ENCODE measurements around the gene ART4. TPM values are rescaled to one million over a fixed set of nuclear protein-coding genes. Genes with fewer than 3 reads are reported as not detected.

The ART4 gene
- total RNA-seq, 1 experiment from 2014 or later, result not detected

DNA sequence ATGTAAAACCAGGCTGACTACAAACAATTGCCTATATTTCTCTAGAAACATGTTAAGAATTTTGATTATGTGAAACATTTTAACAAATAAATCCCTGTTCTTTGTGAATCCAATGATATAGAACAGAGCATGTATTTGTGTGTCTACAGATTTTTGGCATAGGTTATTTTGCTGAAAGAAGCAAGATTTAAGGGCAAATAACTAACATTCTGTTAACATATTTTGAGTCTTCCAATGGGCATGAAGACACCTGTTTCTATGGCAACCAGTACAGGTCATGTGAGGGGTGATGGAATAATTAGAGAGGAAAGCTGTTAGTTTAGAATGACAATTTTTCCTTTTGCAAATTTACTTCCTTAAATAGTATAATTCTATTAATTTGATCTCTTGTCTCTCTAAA, 8.8 kb downstream of the ART4 start:
- Mint-ChIP-seq H3K4me3 (ENCODE audit: low read depth, unreplicated experiment) (no peak overlapping the region), H3K4me1 (ENCODE audit: low read depth, unreplicated experiment) (peaks cover 6% of the 10 kb centered on the region), H3K36me3 (ENCODE audit: insufficient read depth, unreplicated experiment) (no peaks in the 10 kb centered on the region), H3K9me3 (ENCODE audit: low read depth, unreplicated experiment) (peaks cover 3% of the 10 kb centered on the region), H3K27me3 (ENCODE audit: unreplicated experiment) (no peaks in the 10 kb centered on the region), H3K27ac (ENCODE audit: unreplicated experiment) (no peak overlapping the region)
- CTCF ChIA-PET, result no interaction called here
- intact Hi-C loops (cut with micrococcal nuclease; ENCODE audit: unreplicated experiment), result no loop called here
- BruUV-seq (replicated peaks), result no TSS peak
- no peak for TF ChIP-seq CTCF (IDR thresholded peaks at IDR 0.05; ENCODE audit: unreplicated experiment)
- no peak for DNase-seq

DNA sequence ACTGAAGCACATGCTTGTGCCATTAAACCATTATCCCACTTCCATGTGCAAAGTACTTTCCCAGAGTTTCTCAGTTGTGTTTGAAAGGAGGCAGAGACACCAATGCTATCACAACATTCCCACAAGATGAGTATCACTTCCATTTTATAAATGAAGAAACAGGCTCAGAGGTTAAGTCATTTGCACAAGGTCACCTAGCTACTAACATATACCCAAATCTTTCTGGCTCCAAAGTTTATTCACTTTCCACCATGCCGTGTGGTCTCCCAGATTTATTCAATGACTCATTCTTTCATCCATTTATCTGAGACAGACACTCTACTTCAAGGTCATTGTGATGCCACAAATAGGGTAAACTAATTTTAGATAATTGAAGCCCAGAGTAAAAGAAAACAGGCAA, 9.4 kb downstream of the ART4 start:
- CTCF ChIA-PET, result no interaction called here
- Mint-ChIP-seq H3K27ac (ENCODE audit: unreplicated experiment) (no peak overlapping the region), H3K27me3 (ENCODE audit: unreplicated experiment) (no peaks in the 10 kb centered on the region), H3K36me3 (ENCODE audit: insufficient read depth, unreplicated experiment) (no peaks in the 10 kb centered on the region), H3K4me1 (ENCODE audit: low read depth, unreplicated experiment) (peaks cover 6% of the 10 kb centered on the region), H3K9me3 (ENCODE audit: low read depth, unreplicated experiment) (peaks cover 3% of the 10 kb centered on the region), H3K4me3 (ENCODE audit: low read depth, unreplicated experiment) (no peak overlapping the region)
- TF ChIP-seq CTCF (IDR thresholded peaks at IDR 0.05; ENCODE audit: unreplicated experiment), result no peak
- no peak for DNase-seq
- BruUV-seq (replicated peaks), result no TSS peak
- intact Hi-C loops (cut with micrococcal nuclease; ENCODE audit: unreplicated experiment), result no loop called here

DNA sequence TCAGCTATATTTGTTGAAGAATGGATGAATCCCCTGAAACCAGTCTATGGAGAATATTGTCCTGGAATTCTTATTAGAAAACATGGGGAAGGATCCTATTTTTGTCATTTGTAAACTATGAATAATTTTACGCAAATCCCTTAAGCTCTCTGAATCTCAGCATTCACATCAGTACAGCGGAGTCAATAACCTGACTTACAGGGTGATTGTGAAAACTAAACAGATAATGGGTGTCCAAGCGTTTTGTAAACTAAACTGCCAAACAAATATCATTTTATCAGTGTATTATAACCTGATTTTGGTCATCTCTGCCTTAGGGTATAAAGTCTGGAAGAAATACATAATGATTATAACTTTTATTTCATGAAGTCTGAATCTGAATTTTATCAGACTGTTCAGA, 10.0 kb downstream of the ART4 start:
- CTCF ChIA-PET, result interaction anchor here (0.6 kb wide), 1 partner anchor 308 kb away, joined by 4 read pairs; no protein-coding TSS in a partner anchor
- intact Hi-C loops (cut with micrococcal nuclease; ENCODE audit: unreplicated experiment), result no loop called here
- no peak for TF ChIP-seq CTCF (IDR thresholded peaks at IDR 0.05; ENCODE audit: unreplicated experiment)

GRCh38 chr12:14828892-14829291, 14.4 kb downstream of the ART4 start:
- no TSS peak for BruUV-seq (replicated peaks)
- H3K36me3 Mint-ChIP-seq (ENCODE audit: insufficient read depth, unreplicated experiment), result no peaks in the 10 kb centered on the region
- CTCF ChIA-PET, result interaction anchor here (1.2 kb wide), 1 partner anchor 167 kb away, joined by 3 read pairs; no protein-coding TSS in a partner anchor
- TF ChIP-seq CTCF (IDR thresholded peaks at IDR 0.05; ENCODE audit: unreplicated experiment), result no peak
- H3K27ac Mint-ChIP-seq (ENCODE audit: unreplicated experiment), result no peak overlapping the region
- H3K27me3 Mint-ChIP-seq (ENCODE audit: unreplicated experiment), result no peaks in the 10 kb centered on the region
- H3K9me3 Mint-ChIP-seq (ENCODE audit: low read depth, unreplicated experiment), result peaks cover 3% of the 10 kb centered on the region
- H3K4me3 Mint-ChIP-seq (ENCODE audit: low read depth, unreplicated experiment), result no peak overlapping the region
- peaks cover 3% of the 10 kb centered on the region for H3K4me1 Mint-ChIP-seq (ENCODE audit: low read depth, unreplicated experiment)
- no peak for DNase-seq
- intact Hi-C loops (cut with micrococcal nuclease; ENCODE audit: unreplicated experiment), result no loop called here

More for the DNA sequence above, 10.0 kb downstream of the ART4 start:
- Mint-ChIP-seq H3K27me3 (ENCODE audit: unreplicated experiment) (no peaks in the 10 kb centered on the region), H3K4me1 (ENCODE audit: low read depth, unreplicated experiment) (peaks cover 6% of the 10 kb centered on the region), H3K36me3 (ENCODE audit: insufficient read depth, unreplicated experiment) (no peaks in the 10 kb centered on the region), H3K4me3 (ENCODE audit: low read depth, unreplicated experiment) (no peak overlapping the region), H3K9me3 (ENCODE audit: low read depth, unreplicated experiment) (peaks cover 3% of the 10 kb centered on the region), H3K27ac (ENCODE audit: unreplicated experiment) (no peak overlapping the region)
- DNase-seq, result no peak
- no TSS peak for BruUV-seq (replicated peaks)

All from Calu3 (cell line).